Smooth muscle cell (in vitro differentiated cells): ENCODE data around the gene ATP9B. TPM values are rescaled to one million over a fixed set of nuclear protein-coding genes. Genes with fewer than 3 reads are reported as not detected.

Experiments used
- DNase-seq: peaks from one replicate; lab custom pipeline; 2025; ENCODE audit not compliant: unreplicated experiment; lab: John Stamatoyannopoulos, UW
- H2AFZ ChIP-seq: fragments of 200-600 bp; sonication (generic); 2 replicates; pipeline ENCODE4 v1.6.0; 2016; ENCODE audit warnings: antibody characterized with exemption, low read depth, mild to moderate bottlenecking
- H3F3A ChIP-seq: fragments of 200-600 bp; sonication (generic); 2 replicates; pipeline ENCODE4 v1.6.0; 2017; ENCODE audit warnings: antibody characterized with exemption, low read depth
- H3K27ac ChIP-seq: fragments of 200-600 bp; sonication (generic); 2 replicates; pipeline ENCODE4 v1.5.1; 2016; ENCODE audit warnings: low read depth, mild to moderate bottlenecking
- H3K27me3 ChIP-seq: fragments of 200-600 bp; sonication (generic); 2 replicates; pipeline ENCODE4 v1.6.1; 2016; ENCODE audit warnings: low read depth, mild to moderate bottlenecking
- H3K36me3 ChIP-seq: fragments of 200-600 bp; sonication (generic); 2 replicates; pipeline ENCODE4 v1.5.1; 2016; ENCODE audit warnings: low read depth
- H3K4me1 ChIP-seq: fragments of 200-600 bp; sonication (generic); 2 replicates; pipeline ENCODE4 v1.5.1; 2016; ENCODE audit warnings: low read depth
- H3K4me2 ChIP-seq: fragments of 200-600 bp; sonication (generic); 2 replicates; pipeline ENCODE4 v1.6.0; 2016; ENCODE audit warnings: mild to moderate bottlenecking
- H3K4me3 ChIP-seq: fragments of 200-600 bp; sonication (generic); 2 replicates; pipeline ENCODE4 v1.5.1; 2016; ENCODE audit warnings: mild to moderate bottlenecking
- H3K79me2 ChIP-seq: fragments of 200-600 bp; sonication (generic); 2 replicates; pipeline ENCODE4 v1.6.0; 2016; ENCODE audit warnings: low read depth, mild to moderate bottlenecking
- H3K9ac ChIP-seq: fragments of 200-600 bp; sonication (generic); 2 replicates; pipeline ENCODE4 v1.6.0; 2016; ENCODE audit warnings: low read depth
- H3K9me3 ChIP-seq: fragments of 200-600 bp; sonication (generic); replicated peaks from 2 replicates; pipeline ENCODE4 v1.5.1; 2016; ENCODE audit warnings: low read depth
- H4K20me1 ChIP-seq: fragments of 200-600 bp; sonication (generic); 2 replicates; pipeline ENCODE4 v1.6.0; 2016; ENCODE audit warnings: low read depth
- WGBS: methylation state at CpG from one replicate; pipeline ENCODE4 v1.1.7; 2016; ENCODE audit warnings: low lambda C conversion rate; 5-methylcytosine and 5-hydroxymethylcytosine counted together
- polyA plus RNA-seq: library from polyadenylated mRNA; unstranded; fragments of >200 nt; fragmentation: Nextera tagmentation; extraction: Ambion mirVana; gene quantifications from 2 replicates; pipeline ENCODE4 v1.2.1, GENCODE V29; 2016
- total RNA-seq: library from RNA; depleted of rRNA; stranded (reverse); fragments of >200 nt; gene quantifications from 2 replicates; pipeline ENCODE4 v1.2.3, GENCODE V29; 2014
- TF ChIP-seq, protein P1 (sequence below): fragments of 200-600 bp; sonication (generic); IDR thresholded peaks from 2 replicates; pipeline ENCODE4 v1.5.1; 2017; ENCODE audit warnings: borderline replicate concordance, mild to moderate bottlenecking, antibody characterized with exemption; ENCODE audit not compliant: insufficient read depth, poor library complexity, severe bottlenecking

ATP9B gene
- total and polyA plus RNA-seq, 2 experiments from 2014 or later: 6.1 to 16.4 TPM

DNA sequence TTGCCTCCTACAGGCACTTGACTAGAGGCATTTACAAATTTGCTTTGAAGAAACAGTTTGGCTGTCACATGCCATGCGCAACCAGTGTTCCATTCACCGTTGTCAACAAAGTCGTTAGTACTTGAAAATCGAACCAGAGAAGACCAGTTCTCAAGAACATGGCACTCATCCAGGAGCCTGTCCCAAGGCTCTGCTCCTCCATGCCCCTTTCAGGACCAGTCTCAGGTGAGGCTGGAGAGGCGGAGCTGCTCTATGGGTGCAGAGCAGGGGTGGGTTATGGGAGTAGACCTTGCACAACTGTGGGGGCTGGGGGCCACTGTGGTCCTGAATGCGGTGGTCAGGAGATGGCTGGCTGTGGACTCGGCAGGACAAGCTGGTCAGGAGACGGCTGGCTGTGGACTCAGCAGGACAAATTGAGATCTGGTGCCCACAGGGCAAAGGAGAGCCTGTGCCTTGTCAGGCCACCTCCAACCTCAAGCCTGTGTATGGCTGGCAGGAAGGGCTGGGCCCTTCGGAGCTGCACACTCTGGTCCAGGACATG is 12.3 kb upstream of the ATP9B start:
- no peak overlapping the region for H3K4me2 ChIP-seq
- no peak overlapping the region for H3K4me3 ChIP-seq
- no peaks in the 10 kb centered on the region for H3K9me3 ChIP-seq
- 93% methylated on average over 9 of the region's 9 CpGs for WGBS
- H3K9ac ChIP-seq: no peak overlapping the region
- H3K27ac ChIP-seq: no peak overlapping the region
- H3K79me2 ChIP-seq: no peaks in the 10 kb centered on the region
- H3F3A ChIP-seq: no peaks in the 10 kb centered on the region
- TF ChIP-seq, protein P1, sequence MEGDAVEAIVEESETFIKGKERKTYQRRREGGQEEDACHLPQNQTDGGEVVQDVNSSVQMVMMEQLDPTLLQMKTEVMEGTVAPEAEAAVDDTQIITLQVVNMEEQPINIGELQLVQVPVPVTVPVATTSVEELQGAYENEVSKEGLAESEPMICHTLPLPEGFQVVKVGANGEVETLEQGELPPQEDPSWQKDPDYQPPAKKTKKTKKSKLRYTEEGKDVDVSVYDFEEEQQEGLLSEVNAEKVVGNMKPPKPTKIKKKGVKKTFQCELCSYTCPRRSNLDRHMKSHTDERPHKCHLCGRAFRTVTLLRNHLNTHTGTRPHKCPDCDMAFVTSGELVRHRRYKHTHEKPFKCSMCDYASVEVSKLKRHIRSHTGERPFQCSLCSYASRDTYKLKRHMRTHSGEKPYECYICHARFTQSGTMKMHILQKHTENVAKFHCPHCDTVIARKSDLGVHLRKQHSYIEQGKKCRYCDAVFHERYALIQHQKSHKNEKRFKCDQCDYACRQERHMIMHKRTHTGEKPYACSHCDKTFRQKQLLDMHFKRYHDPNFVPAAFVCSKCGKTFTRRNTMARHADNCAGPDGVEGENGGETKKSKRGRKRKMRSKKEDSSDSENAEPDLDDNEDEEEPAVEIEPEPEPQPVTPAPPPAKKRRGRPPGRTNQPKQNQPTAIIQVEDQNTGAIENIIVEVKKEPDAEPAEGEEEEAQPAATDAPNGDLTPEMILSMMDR: no peak
- DNase-seq: no peak
- H3K36me3 ChIP-seq: no peaks in the 10 kb centered on the region
- no peaks in the 10 kb centered on the region for H3K4me1 ChIP-seq
- H4K20me1 ChIP-seq: no peaks in the 10 kb centered on the region
- no peak overlapping the region for H2AFZ ChIP-seq
- no peaks in the 10 kb centered on the region for H3K27me3 ChIP-seq

DNA sequence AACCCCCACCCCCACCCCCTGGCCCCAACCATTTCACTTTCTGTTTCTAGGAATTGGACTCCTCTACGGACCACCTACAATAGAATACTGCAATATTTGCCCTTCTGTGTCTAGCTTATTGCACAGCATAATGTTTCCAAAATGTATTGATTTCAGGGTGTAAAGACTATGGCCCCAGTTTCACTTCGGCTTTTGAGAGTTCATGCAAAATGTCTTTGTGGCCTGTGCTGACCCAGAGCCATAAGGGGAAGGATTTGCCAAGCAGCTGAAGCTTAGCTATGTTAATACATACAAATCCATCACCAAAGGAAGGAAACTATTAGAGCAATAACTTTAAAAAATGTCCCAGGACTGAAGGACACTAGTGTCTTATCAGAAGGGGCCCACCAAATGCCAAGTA is 11.2 kb upstream of the ATP9B start:
- Histone ChIP-seq H3K4me3 (no peak overlapping the region), H2AFZ (no peak overlapping the region), H3K27ac (no peak overlapping the region), H4K20me1 (no peaks in the 10 kb centered on the region), H3F3A (no peaks in the 10 kb centered on the region), H3K27me3 (no peaks in the 10 kb centered on the region), H3K9ac (no peak overlapping the region), H3K79me2 (no peaks in the 10 kb centered on the region), H3K36me3 (no peaks in the 10 kb centered on the region), H3K4me2 (no peak overlapping the region), H3K9me3 (no peaks in the 10 kb centered on the region), H3K4me1 (no peaks in the 10 kb centered on the region)
- WGBS: 43% methylated on average over 2 of the region's 2 CpGs
- TF ChIP-seq, protein P1: no peak
- no peak for DNase-seq

DNA sequence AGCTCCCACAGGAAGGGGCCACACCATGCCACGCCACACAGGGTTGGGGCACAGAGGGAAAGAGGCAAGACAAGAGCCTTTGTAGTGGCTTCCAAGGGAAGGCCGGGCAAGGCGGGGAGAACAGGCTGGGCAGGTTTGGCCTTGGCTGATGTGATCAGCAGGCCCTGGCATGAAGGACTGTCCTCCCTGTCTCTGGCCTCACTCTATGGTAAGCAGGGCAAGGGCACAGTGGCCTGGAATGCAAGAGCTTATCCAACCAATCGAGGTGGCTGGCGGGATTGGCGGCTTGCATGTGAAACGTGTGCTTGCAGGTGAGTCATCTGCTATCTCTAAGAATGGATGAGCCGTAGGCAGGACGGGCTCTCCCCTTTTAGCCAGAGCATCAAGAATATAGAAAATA is 6.4 kb upstream of the ATP9B start:
- no peaks in the 10 kb centered on the region for H3K27me3 ChIP-seq
- H3K79me2 ChIP-seq: no peaks in the 10 kb centered on the region
- no peaks in the 10 kb centered on the region for H4K20me1 ChIP-seq
- H2AFZ ChIP-seq: no peak overlapping the region
- TF ChIP-seq, protein P1: no peak
- no peaks in the 10 kb centered on the region for H3F3A ChIP-seq
- no peak for DNase-seq
- no peaks in the 10 kb centered on the region for H3K9me3 ChIP-seq
- peak overlapping the region; percentile 9 for H3K27ac ChIP-seq
- no peak overlapping the region for H3K4me2 ChIP-seq
- no peaks in the 10 kb centered on the region for H3K36me3 ChIP-seq
- no peaks in the 10 kb centered on the region for H3K4me1 ChIP-seq
- H3K9ac ChIP-seq: no peak overlapping the region
- WGBS: 75% methylated on average over 9 of the region's 9 CpGs
- H3K4me3 ChIP-seq: no peak overlapping the region

DNA sequence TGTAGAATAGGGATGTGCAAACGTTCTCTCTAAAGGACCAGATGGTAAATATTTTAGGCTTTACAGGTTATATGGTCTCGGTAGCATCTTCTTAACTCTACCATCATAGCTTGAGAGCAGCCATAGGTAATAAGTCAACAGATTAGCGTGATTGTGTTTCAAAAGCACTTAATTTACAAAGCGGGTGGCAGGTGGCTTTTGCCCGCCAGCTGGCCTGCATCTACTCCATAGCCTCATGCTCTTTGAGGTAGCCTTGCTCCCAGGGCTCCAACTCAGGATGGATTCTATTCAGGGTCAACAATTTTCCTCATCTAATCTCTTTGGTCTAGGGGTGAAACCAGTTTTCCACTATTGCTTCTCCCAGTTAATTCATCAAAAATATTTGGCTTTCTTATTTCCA is 5.0 kb upstream of the ATP9B start:
- H3F3A ChIP-seq: no peaks in the 10 kb centered on the region
- no peaks in the 10 kb centered on the region for H3K36me3 ChIP-seq
- no peaks in the 10 kb centered on the region for H4K20me1 ChIP-seq
- no peaks in the 10 kb centered on the region for H3K9me3 ChIP-seq
- 87% methylated on average over 5 of the region's 5 CpGs for WGBS
- no peak overlapping the region for H3K9ac ChIP-seq
- no peak overlapping the region for H2AFZ ChIP-seq
- no peak overlapping the region for H3K4me3 ChIP-seq
- no peak for DNase-seq
- no peak overlapping the region for H3K27ac ChIP-seq
- H3K79me2 ChIP-seq: no peaks in the 10 kb centered on the region
- H3K4me1 ChIP-seq: no peaks in the 10 kb centered on the region
- H3K4me2 ChIP-seq: no peak overlapping the region
- TF ChIP-seq, protein P1: no peak
- no peaks in the 10 kb centered on the region for H3K27me3 ChIP-seq
